ENCODE data around the gene EXOSC10. TPM values are rescaled to one million over a fixed set of nuclear protein-coding genes. Genes with fewer than 3 reads are reported as not detected.
A peak's percentile ranks its signal among the peaks of the same experiment; 100 is the strongest.

EXOSC10 gene
- total and polyA plus RNA-seq, 2 of the 13 experiments (the other 11 are each of a cell fraction or from before 2014, with no cell fraction given): 48.4 to 67.6 TPM

- BruUV-seq (replicated peaks): TSS peak; percentile 98
- Histone ChIP-seq H3K79me2 (ENCODE audit: insufficient read depth, low read length) (peaks cover 17% of the 10 kb centered on the region), H4K20me1 (ENCODE audit: insufficient read depth, low read length) (no peaks in the 10 kb centered on the region), H3K4me1 (ENCODE audit: insufficient read depth, low read length) (peaks cover 20% of the 10 kb centered on the region), H3K27me3 (ENCODE audit: control insufficient read depth in 1 of 2, insufficient read depth in 2 of 2, low read length in 2 of 2) (no peaks in the 10 kb centered on the region; a peak in 1 of 5 replicates), H3K27ac (ENCODE audit: extremely low read length, insufficient read depth, low read length) (peak overlapping the region; percentile 85), H3K4me3 (replicated peaks in 1 of 3; ENCODE audit: insufficient read depth in 1 of 3, low read depth in 2 of 3, low read length in 3 of 3) (peak overlapping the region; percentile 94 to 98 (median 95); a peak in 5 of 6 replicates), H3K4me2 (ENCODE audit: low read depth, low read length) (peak overlapping the region; percentile 94), H3K9me3 (ENCODE audit: low read length) (no peaks in the 10 kb centered on the region), H2AFZ (ENCODE audit: low read length) (peak overlapping the region; percentile 74), H3K9ac (ENCODE audit: insufficient read depth, low read depth, low read length) (peak overlapping the region; percentile 95), H3K36me3 (replicated peaks in 1 of 2; ENCODE audit: control insufficient read depth in 1 of 2, insufficient read depth in 2 of 2, low read length in 2 of 2) (peaks cover 6 to 17% of the 10 kb centered on the region in 2 experiments; a peak in 4 of 5 replicates)
- DNase-seq (ENCODE audit: low spot score) (no peak), ATAC-seq (no peak), FAIRE-seq (no peak)
- ChIA-PET CTCF (ENCODE audit: low intra/inter-chr PET ratio, low total read pairs) (no interaction called here), POLR2A (interaction anchor here (1.0 to 1.6 kb wide), 10 partner anchors 9 to 919 kb away, joined by 3 to 15 read pairs (median 4); partner anchors contain the start of genes MASP2, MIIP, SRM and TARDBP)
- in situ Hi-C loops (cut with HindIII; ENCODE audit: extremely low pct_ligation_motif_present, low pct_unique_long_range_greater_than_20kb): no loop called here
- intact Hi-C loops (cut with micrococcal nuclease; ENCODE audit: unreplicated experiment): no loop called here
- 20% methylated on average over 13 of the region's 13 CpGs for WGBS (ENCODE audit: low lambda C conversion rate)
- TF ChIP-seq ZNF629 (CRISPR knock-in tag; conservative IDR thresholded peaks at IDR 0.05): peak; percentile 67; the same call in 1 of the 2 replicates
- TF ChIP-seq, protein P1, sequence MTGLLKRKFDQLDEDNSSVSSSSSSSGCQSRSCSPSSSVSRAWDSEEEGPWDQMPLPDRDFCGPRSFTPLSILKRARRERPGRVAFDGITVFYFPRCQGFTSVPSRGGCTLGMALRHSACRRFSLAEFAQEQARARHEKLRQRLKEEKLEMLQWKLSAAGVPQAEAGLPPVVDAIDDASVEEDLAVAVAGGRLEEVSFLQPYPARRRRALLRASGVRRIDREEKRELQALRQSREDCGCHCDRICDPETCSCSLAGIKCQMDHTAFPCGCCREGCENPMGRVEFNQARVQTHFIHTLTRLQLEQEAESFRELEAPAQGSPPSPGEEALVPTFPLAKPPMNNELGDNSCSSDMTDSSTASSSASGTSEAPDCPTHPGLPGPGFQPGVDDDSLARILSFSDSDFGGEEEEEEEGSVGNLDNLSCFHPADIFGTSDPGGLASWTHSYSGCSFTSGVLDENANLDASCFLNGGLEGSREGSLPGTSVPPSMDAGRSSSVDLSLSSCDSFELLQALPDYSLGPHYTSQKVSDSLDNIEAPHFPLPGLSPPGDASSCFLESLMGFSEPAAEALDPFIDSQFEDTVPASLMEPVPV (CRISPR knock-in tag; IDR thresholded peaks at IDR 0.05): no peak
- TF ChIP-seq BRCA1 (CRISPR knock-in tag; IDR thresholded peaks at IDR 0.05): no peak
- TF ChIP-seq ARHGAP35 (CRISPR knock-in tag; IDR thresholded peaks at IDR 0.05; ENCODE audit: borderline replicate concordance): no peak
- no peak for TF ChIP-seq ZNF354B (CRISPR knock-in tag; IDR thresholded peaks at IDR 0.05)
- TF ChIP-seq ZNF709 (CRISPR knock-in tag; IDR thresholded peaks at IDR 0.05): 0 out of 2 replicates have a peak, but pooled peaks have one; percentile 15
- TF ChIP-seq IRF2 (CRISPR knock-in tag; IDR thresholded peaks at IDR 0.05): 0 out of 2 replicates have a peak, but pooled peaks have one; percentile 6
- no peak for TF ChIP-seq ZNF264 (CRISPR knock-in tag; IDR thresholded peaks at IDR 0.05)
- no peak for TF ChIP-seq TBX3 (IDR thresholded peaks at IDR 0.05; ENCODE audit: borderline replicate concordance)
- no peak for TF ChIP-seq MXD3 (CRISPR knock-in tag; IDR thresholded peaks at IDR 0.05)
- TF ChIP-seq, protein P2, sequence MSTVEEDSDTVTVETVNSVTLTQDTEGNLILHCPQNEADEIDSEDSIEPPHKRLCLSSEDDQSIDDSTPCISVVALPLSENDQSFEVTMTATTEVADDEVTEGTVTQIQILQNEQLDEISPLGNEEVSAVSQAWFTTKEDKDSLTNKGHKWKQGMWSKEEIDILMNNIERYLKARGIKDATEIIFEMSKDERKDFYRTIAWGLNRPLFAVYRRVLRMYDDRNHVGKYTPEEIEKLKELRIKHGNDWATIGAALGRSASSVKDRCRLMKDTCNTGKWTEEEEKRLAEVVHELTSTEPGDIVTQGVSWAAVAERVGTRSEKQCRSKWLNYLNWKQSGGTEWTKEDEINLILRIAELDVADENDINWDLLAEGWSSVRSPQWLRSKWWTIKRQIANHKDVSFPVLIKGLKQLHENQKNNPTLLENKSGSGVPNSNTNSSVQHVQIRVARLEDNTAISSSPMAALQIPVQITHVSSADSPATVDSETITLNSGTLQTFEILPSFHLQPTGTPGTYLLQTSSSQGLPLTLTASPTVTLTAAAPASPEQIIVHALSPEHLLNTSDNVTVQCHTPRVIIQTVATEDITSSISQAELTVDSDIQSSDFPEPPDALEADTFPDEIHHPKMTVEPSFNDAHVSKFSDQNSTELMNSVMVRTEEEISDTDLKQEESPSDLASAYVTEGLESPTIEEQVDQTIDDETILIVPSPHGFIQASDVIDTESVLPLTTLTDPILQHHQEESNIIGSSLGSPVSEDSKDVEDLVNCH (CRISPR knock-in tag; IDR thresholded peaks at IDR 0.05): no peak
- TF ChIP-seq HNF4G (IDR thresholded peaks at IDR 0.05; ENCODE audit: borderline replicate concordance, low read depth, low read length): no peak
- TF ChIP-seq HNF4G (CRISPR knock-in tag; IDR thresholded peaks at IDR 0.05; ENCODE audit: borderline replicate concordance, low read depth): no peak
- TF ChIP-seq ZMYM3 (CRISPR knock-in tag; IDR thresholded peaks at IDR 0.05): peak; percentile 50; the same call in 1 of the 2 replicates
- TF ChIP-seq PHF21A (CRISPR knock-in tag; IDR thresholded peaks at IDR 0.05): 0 out of 2 replicates have a peak, but pooled peaks have one; percentile 0
- no peak for TF ChIP-seq PATZ1 (CRISPR knock-in tag; IDR thresholded peaks at IDR 0.05)
- TF ChIP-seq ZNF790 (CRISPR knock-in tag; IDR thresholded peaks at IDR 0.05; ENCODE audit: borderline replicate concordance): peak; percentile 59; the same call in 1 of the 2 replicates
Measured at GRCh38 chr1:11100149-11100493, 452 bp upstream of the EXOSC10 start.

All from HepG2 (cell line).